Stimulated activated effector memory CD8-positive, alpha-beta T cell treated with anti-CD3 and anti-CD28 coated beads, Interleukin-12 subunit alpha, Interleukin-12 subunit beta, amount 100 ng/mL, for 72 hours (primary cell): ENCODE measurements around the gene PTPRCAP.

Experiments used
- ATAC-seq: fragments of 150-1000 bp; cut with Tn5 transposase; 2 replicates; pipeline ENCODE4 v1.10.0; 2021
- DNase-seq, 2 donors: peaks; one replicate each; pipeline ENCODE4 v3.0.0; 2021 to 2022; ENCODE audit warnings: low spot score in 2 of 2
- H3K27ac Mint-ChIP-seq: one replicate; pipeline ENCODE4 v1.8.0; 2022; ENCODE audit warnings: mild to moderate bottlenecking, mixed read lengths
- H3K36me3 Mint-ChIP-seq: one replicate; pipeline ENCODE4 v1.8.0; 2022; ENCODE audit warnings: mild to moderate bottlenecking, mixed read lengths
- H3K4me1 Mint-ChIP-seq: one replicate; pipeline ENCODE4 v1.8.0; 2022; ENCODE audit warnings: mixed read lengths
- H3K4me3 Mint-ChIP-seq: one replicate; pipeline ENCODE4 v1.8.0; 2022; ENCODE audit warnings: mild to moderate bottlenecking, mixed read lengths
- H3K9me3 Mint-ChIP-seq: one replicate; pipeline ENCODE4 v1.8.0; 2022; ENCODE audit warnings: mixed read lengths

PTPRCAP gene

DNA sequence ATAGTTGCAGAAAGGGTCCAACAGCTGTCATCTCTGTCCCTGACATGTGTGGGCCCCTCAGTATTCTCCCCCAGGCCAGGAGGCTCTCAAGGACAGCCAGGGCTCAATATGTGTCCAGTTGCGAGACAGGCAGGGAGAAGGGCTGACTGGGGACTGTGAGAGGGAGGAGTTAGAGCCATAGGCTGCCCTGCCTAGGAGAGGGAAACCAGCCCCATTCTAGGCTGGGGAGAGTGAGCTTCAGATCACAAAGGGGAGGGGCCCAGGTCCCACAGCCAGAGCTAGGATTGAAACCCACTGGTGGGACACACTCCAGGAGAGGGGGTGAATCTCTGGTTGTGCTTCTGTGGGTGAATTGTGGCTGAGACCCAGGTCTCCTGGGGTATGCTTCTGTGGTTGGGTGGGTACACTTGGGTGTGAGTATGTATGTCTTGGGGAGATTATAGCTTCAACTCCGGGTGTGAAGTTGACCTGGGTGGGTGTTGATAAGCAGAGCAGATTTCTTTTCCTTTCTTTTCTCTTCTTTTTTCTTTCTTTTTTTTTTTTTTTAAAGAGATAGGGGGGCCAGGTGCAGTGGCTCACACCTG, 24.1 kb downstream of the PTPRCAP start:
- Mint-ChIP-seq H3K4me3 (peak overlapping the region; percentile 76), H3K4me1 (peaks cover 81% of the 10 kb centered on the region)
- no peak for ATAC-seq

GRCh38 chr11:67412495-67413179, 24.8 kb downstream of the PTPRCAP start:
- H3K9me3 Mint-ChIP-seq = no peaks in the 10 kb centered on the region
- peaks cover 81% of the 10 kb centered on the region for H3K4me1 Mint-ChIP-seq
- H3K4me3 Mint-ChIP-seq = peak overlapping the region; percentile 76
- ATAC-seq (no peak), DNase-seq (no peak)
- H3K27ac Mint-ChIP-seq = peak overlapping the region; percentile 85
- peaks cover 60% of the 10 kb centered on the region for H3K36me3 Mint-ChIP-seq

More for the DNA sequence above, 24.1 kb downstream of the PTPRCAP start:
- no peak for DNase-seq
- peaks cover 53% of the 10 kb centered on the region for H3K36me3 Mint-ChIP-seq
- H3K9me3 Mint-ChIP-seq = no peaks in the 10 kb centered on the region
- peak overlapping the region; percentile 85 for H3K27ac Mint-ChIP-seq

DNA sequence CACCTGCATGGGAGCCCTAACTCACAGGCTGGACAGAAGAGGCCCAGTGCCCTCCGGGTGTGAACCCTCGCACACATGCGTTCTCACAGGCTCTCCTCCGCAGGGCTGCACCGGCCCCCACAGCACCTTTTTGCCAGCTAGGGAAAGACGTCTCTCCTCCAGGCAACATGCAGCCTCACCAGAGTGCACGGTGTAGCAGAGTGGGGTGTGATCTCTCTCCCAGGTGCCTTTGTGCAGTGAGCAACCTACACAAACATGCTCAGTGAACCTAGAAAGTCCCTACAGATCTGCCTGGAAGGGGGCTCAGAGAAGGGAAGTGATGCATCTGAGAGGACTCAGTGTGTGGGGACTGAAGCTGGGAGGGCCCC, 25.7 kb downstream of the PTPRCAP start:
- peak overlapping the region; percentile 85 for H3K27ac Mint-ChIP-seq
- H3K9me3 Mint-ChIP-seq = no peaks in the 10 kb centered on the region
- DNase-seq (no peak), ATAC-seq (no peak)
- no peak overlapping the region for H3K4me3 Mint-ChIP-seq
- peaks cover 81% of the 10 kb centered on the region for H3K4me1 Mint-ChIP-seq
- H3K36me3 Mint-ChIP-seq = peaks cover 69% of the 10 kb centered on the region

DNA sequence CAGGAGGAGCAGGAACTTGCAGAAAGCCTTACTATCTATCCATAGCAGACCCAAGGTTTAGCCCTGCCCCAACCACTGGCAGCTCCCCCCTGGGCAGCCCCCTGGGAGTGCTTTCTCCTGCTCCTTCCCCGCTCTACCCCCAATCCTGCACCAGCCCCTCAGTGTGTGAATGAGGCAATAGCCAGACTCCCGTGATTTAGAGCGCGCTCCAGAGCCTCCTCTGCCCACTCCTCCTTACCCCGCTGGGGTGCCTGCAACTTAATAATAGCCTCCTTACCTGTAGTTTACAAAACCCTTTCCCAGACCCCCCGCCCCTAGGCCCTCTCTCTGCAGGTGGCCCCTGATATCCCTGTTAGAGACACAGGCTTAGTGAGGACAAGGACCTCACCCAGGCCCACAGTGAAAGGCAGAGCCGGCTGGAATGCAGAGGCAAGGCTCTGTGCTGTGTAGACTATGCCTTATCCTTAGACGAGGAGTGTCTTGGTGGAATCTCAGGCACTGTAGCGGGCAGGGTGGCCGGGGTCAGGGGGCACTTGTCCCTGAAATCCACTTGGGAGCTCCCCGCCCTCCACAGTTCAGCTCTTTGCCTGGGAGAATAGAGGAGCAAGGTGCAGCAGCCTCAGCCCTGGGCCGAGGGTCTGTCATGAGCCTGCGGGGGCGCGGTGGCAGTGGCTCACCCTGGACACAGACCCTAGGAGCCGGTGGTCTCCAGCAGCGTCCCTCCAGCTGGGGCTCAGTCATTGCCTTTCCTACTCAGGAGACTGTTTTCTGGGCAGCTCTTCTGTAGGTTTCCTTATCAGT, 26.3 kb downstream of the PTPRCAP start:
- DNase-seq = no peak
- Mint-ChIP-seq H3K4me1 (peaks cover 81% of the 10 kb centered on the region), H3K36me3 (peaks cover 75% of the 10 kb centered on the region), H3K4me3 (peak overlapping the region; percentile 86), H3K27ac (peak overlapping the region; percentile 85), H3K9me3 (no peaks in the 10 kb centered on the region)
- ATAC-seq = no peak

GRCh38 chr11:67410369-67410831, 27.1 kb downstream of the PTPRCAP start:
- Mint-ChIP-seq H3K4me1 (peaks cover 85% of the 10 kb centered on the region), H3K4me3 (peak overlapping the region; percentile 86), H3K9me3 (no peaks in the 10 kb centered on the region), H3K36me3 (peaks cover 83% of the 10 kb centered on the region), H3K27ac (peak overlapping the region; percentile 85)
- no peak for DNase-seq
- no peak for ATAC-seq

- Mint-ChIP-seq H3K27ac (peak overlapping the region; percentile 85), H3K4me3 (peak overlapping the region; percentile 86), H3K9me3 (no peaks in the 10 kb centered on the region), H3K36me3 (peaks cover 88% of the 10 kb centered on the region), H3K4me1 (peaks cover 87% of the 10 kb centered on the region)
- ATAC-seq (no peak), DNase-seq (no peak)
Measured at GRCh38 chr11:67409781-67410368, 27.6 kb downstream of the PTPRCAP start.

GRCh38 chr11:67409261-67409666, 28.2 kb downstream of the PTPRCAP start:
- Mint-ChIP-seq H3K27ac (peak overlapping the region; percentile 85), H3K4me3 (peak overlapping the region; percentile 86), H3K4me1 (peaks cover 91% of the 10 kb centered on the region), H3K9me3 (no peaks in the 10 kb centered on the region), H3K36me3 (peaks cover 91% of the 10 kb centered on the region)
- DNase-seq = peak in 1 of 2 donors; percentile 83
- ATAC-seq = peak; percentile 78

- Mint-ChIP-seq H3K27ac (peak overlapping the region; percentile 85), H3K4me3 (peak overlapping the region; percentile 86), H3K4me1 (peaks cover 92% of the 10 kb centered on the region), H3K9me3 (no peaks in the 10 kb centered on the region), H3K36me3 (peaks cover 93% of the 10 kb centered on the region)
- DNase-seq (no peak), ATAC-seq (peak; percentile 11)
Measured at GRCh38 chr11:67408437-67409200, 28.9 kb downstream of the PTPRCAP start.

- Mint-ChIP-seq H3K36me3 (peaks cover 87% of the 10 kb centered on the region), H3K27ac (peak overlapping the region; percentile 85), H3K4me3 (peak overlapping the region; percentile 86), H3K4me1 (peaks cover 88% of the 10 kb centered on the region), H3K9me3 (no peaks in the 10 kb centered on the region)
- no peak for ATAC-seq
- DNase-seq = no peak
Measured at GRCh38 chr11:67407688-67408163, 29.8 kb downstream of the PTPRCAP start.

- peak overlapping the region; percentile 85 for H3K27ac Mint-ChIP-seq
- H3K36me3 Mint-ChIP-seq = peaks cover 81% of the 10 kb centered on the region
- ATAC-seq (no peak), DNase-seq (peak in 1 of 2 donors; percentile 57)
- peaks cover 82% of the 10 kb centered on the region for H3K4me1 Mint-ChIP-seq
- no peaks in the 10 kb centered on the region for H3K9me3 Mint-ChIP-seq
- peak overlapping the region; percentile 86 for H3K4me3 Mint-ChIP-seq
Measured at GRCh38 chr11:67406969-67407687, 30.4 kb downstream of the PTPRCAP start.

DNA sequence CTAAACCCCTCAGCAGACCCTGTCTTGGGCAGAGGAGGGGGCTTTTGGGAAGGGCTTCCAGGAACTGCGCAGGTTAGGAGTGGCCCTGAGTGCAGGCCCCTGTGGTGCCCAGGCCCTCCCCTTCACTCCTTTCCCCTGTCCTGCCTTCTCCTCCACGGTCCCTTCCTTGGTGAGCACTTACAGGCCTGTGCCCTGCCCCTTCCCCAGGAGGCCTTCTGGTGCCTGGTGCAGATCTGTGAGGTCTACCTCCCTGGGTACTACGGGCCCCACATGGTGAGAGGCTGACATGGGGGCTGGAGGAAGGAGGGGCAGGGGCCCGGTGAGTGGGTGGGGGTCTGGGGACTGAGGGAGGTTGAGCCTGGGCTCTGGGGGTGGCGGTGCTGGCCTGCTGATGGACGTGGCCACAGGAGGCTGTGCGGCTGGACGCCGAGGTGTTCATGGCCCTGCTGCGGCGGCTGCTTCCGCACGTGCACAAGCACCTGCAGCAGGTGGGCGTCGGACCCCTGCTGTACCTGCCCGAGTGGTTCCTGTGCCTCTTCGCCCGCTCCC, 31.0 kb downstream of the PTPRCAP start:
- H3K9me3 Mint-ChIP-seq = no peaks in the 10 kb centered on the region
- H3K4me1 Mint-ChIP-seq = peaks cover 76% of the 10 kb centered on the region
- ATAC-seq = no peak
- H3K36me3 Mint-ChIP-seq = peaks cover 78% of the 10 kb centered on the region
- DNase-seq = peak in 1 of 2 donors; percentile 58
- peak overlapping the region; percentile 85 for H3K27ac Mint-ChIP-seq
- H3K4me3 Mint-ChIP-seq = peak overlapping the region; percentile 86

DNA sequence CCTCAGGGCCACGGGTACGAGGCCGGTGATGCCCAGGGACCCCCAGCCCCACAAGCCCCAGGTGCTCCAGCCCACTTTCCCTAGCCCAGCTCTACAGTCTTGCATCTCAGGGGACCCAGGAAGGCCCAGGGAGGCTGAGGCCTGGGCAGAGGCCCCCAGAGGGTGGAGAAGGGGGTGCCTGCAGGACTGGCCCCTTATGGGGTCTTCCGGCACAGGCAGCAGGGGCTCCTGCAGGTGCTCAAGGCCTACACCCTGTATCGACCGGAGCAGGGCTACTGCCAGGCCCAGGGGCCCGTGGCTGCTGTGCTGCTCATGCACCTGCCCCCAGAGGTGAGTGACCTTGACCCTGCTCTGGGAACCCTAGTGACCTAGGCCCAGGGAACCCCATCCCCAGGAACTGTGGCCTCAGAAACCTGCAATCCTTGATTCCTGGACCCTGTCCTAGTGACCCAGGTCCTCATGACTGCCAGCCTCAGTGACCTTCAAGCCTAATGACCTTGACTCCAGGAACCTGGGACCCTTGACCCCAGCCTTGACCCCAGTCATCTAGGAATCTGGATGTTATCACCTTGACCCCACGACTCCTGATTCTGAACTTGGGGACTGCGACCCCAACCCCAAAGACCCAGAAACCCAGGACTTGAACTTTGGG, 31.7 kb downstream of the PTPRCAP start:
- peaks cover 73% of the 10 kb centered on the region for H3K36me3 Mint-ChIP-seq
- no peaks in the 10 kb centered on the region for H3K9me3 Mint-ChIP-seq
- ATAC-seq = no peak
- peak in 1 of 2 donors; percentile 57 for DNase-seq
- H3K4me1 Mint-ChIP-seq = peaks cover 69% of the 10 kb centered on the region
- peak overlapping the region; percentile 86 for H3K4me3 Mint-ChIP-seq
- peak overlapping the region; percentile 85 for H3K27ac Mint-ChIP-seq

- Mint-ChIP-seq H3K9me3 (no peaks in the 10 kb centered on the region), H3K4me1 (peaks cover 69% of the 10 kb centered on the region), H3K36me3 (peaks cover 73% of the 10 kb centered on the region), H3K27ac (peak overlapping the region; percentile 85), H3K4me3 (peak overlapping the region; percentile 86)
- DNase-seq (no peak), ATAC-seq (no peak)
Measured at GRCh38 chr11:67405196-67405567, 32.3 kb downstream of the PTPRCAP start.
